Fibroblast of villous mesenchyme (primary cell): ENCODE results near the gene INHBB. TPM values are rescaled to one million over a fixed set of nuclear protein-coding genes. Genes with fewer than 3 reads are reported as not detected.

ENCODE experiments used
- DNase-seq: peaks from one replicate; pipeline ENCODE4 v3.0.0-alpha.2; 2010; ENCODE audit warnings: low read depth
- H3K4me3 ChIP-seq: 2 replicates; pipeline ENCODE4 v1.5.1; 2011; ENCODE audit warnings: low read depth, mild to moderate bottlenecking, low read length
- CTCF ChIP-seq: IDR thresholded peaks from 2 replicates; pipeline ENCODE4 v1.5.1; 2012; ENCODE audit warnings: low read depth, mild to moderate bottlenecking, low read length; ENCODE audit not compliant: insufficient read depth
- total RNA-seq: library from RNA; depleted of rRNA; stranded (reverse); fragments of >200 nt; gene quantifications from 2 replicates; pipeline ENCODE4 v1.2.3, GENCODE V29; 2012

Gene INHBB
- total RNA-seq = under 0.01 TPM in 2 replicates

- H3K4me3 ChIP-seq = peak within 1 kb of the TSS; percentile 35
Observed at GRCh38 chr2:120346026-120346666, at the start of gene INHBB. Gene INHBB (plus strand): TSS chr2:120346136. CDS start chr2:120346189, 53 bp downstream.

GRCh38 chr2:120298173-120298835, 47.6 kb upstream of the INHBB start:
- DNase-seq = peak; percentile 76
- TF ChIP-seq CTCF = no peak
- H3K4me3 ChIP-seq = no peak overlapping the region

More at GRCh38 chr2:120346026-120346666, at the start of gene INHBB:
- no peak for DNase-seq
- no peak for TF ChIP-seq CTCF

GRCh38 chr2:120299004-120299403, 46.9 kb upstream of the INHBB start:
- no peak for TF ChIP-seq CTCF
- no peak for DNase-seq
- H3K4me3 ChIP-seq = no peak overlapping the region

GRCh38 chr2:120299561-120299960, 46.4 kb upstream of the INHBB start:
- TF ChIP-seq CTCF = no peak
- no peak overlapping the region for H3K4me3 ChIP-seq
- DNase-seq = no peak

- no peak overlapping the region for H3K4me3 ChIP-seq
- no peak for DNase-seq
- no peak for TF ChIP-seq CTCF
Observed at GRCh38 chr2:120300385-120300784, 45.6 kb upstream of the INHBB start.

GRCh38 chr2:120301284-120301683, 44.7 kb upstream of the INHBB start:
- no peak overlapping the region for H3K4me3 ChIP-seq
- no peak for TF ChIP-seq CTCF
- no peak for DNase-seq

- no peak for DNase-seq
- no peak for TF ChIP-seq CTCF
Observed at GRCh38 chr2:120302301-120302700, 43.6 kb upstream of the INHBB start.

More at GRCh38 chr2:120302301-120302700, 43.6 kb upstream of the INHBB start:
- H3K4me3 ChIP-seq = no peak overlapping the region
